HUDEP-2 (cell line): ENCODE data around the gene OPN3.

Experiments used
- DNase-seq, 76 experiments: peaks; one replicate each; lab custom pipeline; 2025; ENCODE audit not compliant: unreplicated experiment in 76 of 76; lab: John Stamatoyannopoulos, UW

OPN3 gene

GRCh38 chr1:241624935-241625334 lies 15.2 kb downstream of the OPN3 start:
- peak in 9 of 76 experiments; percentile 12 to 58 (median 36) for DNase-seq

GRCh38 chr1:241622669-241623068 lies 17.5 kb downstream of the OPN3 start:
- no peak for DNase-seq

- DNase-seq = no peak
Observed at GRCh38 chr1:241617426-241617825, 22.7 kb downstream of the OPN3 start.

GRCh38 chr1:241615043-241615974 lies 24.9 kb downstream of the OPN3 start:
- DNase-seq = no peak

- DNase-seq = no peak
Observed at GRCh38 chr1:241614572-241614971, 25.6 kb downstream of the OPN3 start.

- no peak for DNase-seq
Observed at GRCh38 chr1:241614144-241614543, 26.0 kb downstream of the OPN3 start.

GRCh38 chr1:241612533-241613477 lies 27.4 kb downstream of the OPN3 start:
- DNase-seq = no peak

GRCh38 chr1:241611736-241612135 lies 28.4 kb downstream of the OPN3 start:
- no peak for DNase-seq

- DNase-seq = peak in 36 of 76 experiments; percentile 3 to 74 (median 51)
Observed at GRCh38 chr1:241611063-241611462, 29.1 kb downstream of the OPN3 start.

GRCh38 chr1:241610056-241610815 lies 29.9 kb downstream of the OPN3 start:
- peak in 39 of 76 experiments; percentile 6 to 70 (median 26) for DNase-seq

- DNase-seq = peak in 2 of 76 experiments; percentile 4 to 19
Observed at GRCh38 chr1:241608379-241609033, 31.7 kb downstream of the OPN3 start.

GRCh38 chr1:241607497-241607896 lies 32.7 kb downstream of the OPN3 start:
- DNase-seq = no peak

GRCh38 chr1:241606544-241606943 lies 33.6 kb downstream of the OPN3 start:
- DNase-seq = no peak

GRCh38 chr1:241605146-241605805 lies 34.9 kb downstream of the OPN3 start:
- DNase-seq = no peak

- DNase-seq = no peak
Observed at GRCh38 chr1:241603731-241604245, 36.4 kb downstream of the OPN3 start.

GRCh38 chr1:241600496-241600901 lies 39.7 kb downstream of the OPN3 start:
- DNase-seq = no peak

GRCh38 chr1:241598249-241598648 lies 41.9 kb downstream of the OPN3 start:
- no peak for DNase-seq

GRCh38 chr1:241596633-241597032 lies 43.5 kb downstream of the OPN3 start:
- no peak for DNase-seq

GRCh38 chr1:241593186-241593585 lies 47.0 kb downstream of the OPN3 start:
- DNase-seq = no peak
